Testis (tissue), 2 donors: Measurements from ENCODE around the gene KCNH6.

Source experiments
- CTCF ChIP-seq, 3 experiments: fragments of 450-650 bp in 2 of 3; fragments of 200-600 bp in 1 of 3; sonication (generic) in 1 of 3; IDR thresholded peaks; one replicate each; pipeline ENCODE4 v1.5.1; 2016 to 2019; ENCODE audit warnings: antibody characterized with exemption in 3 of 3, mild to moderate bottlenecking in 2 of 3, moderate library complexity in 1 of 3
- POLR2A ChIP-seq: fragments of 450-650 bp; IDR thresholded peaks from one replicate; pipeline ENCODE4 v1.6.1; 2017; ENCODE audit warnings: antibody characterized with exemption, mild to moderate bottlenecking, moderate library complexity

GRCh38 chr17:63567229-63567628 is 44.1 kb downstream of the KCNH6 start:
- no peak for TF ChIP-seq CTCF (IDR thresholded peaks at IDR 0.05)
- TF ChIP-seq POLR2A: no peak
